ENCODE data around the gene SYT7.

- TF ChIP-seq CTCF (IDR thresholded peaks at IDR 0.05; ENCODE audit: low read depth, low read length, missing input control) (no peak), YY1 (IDR thresholded peaks at IDR 0.05) (no peak), FOXA1 (IDR thresholded peaks at IDR 0.05) (no peak), ZBTB33 (IDR thresholded peaks at IDR 0.05) (no peak), RXRA (IDR thresholded peaks at IDR 0.05) (no peak), TAF1 (conservative IDR thresholded peaks at IDR 0.05) (no peak), RAD21 (IDR thresholded peaks at IDR 0.05) (no peak), GABPA (IDR thresholded peaks at IDR 0.05 in 1 of 2, conservative IDR thresholded peaks at IDR 0.05 in 1 of 2) (no peak), JUND (IDR thresholded peaks at IDR 0.05) (no peak), SP1 (IDR thresholded peaks at IDR 0.05) (no peak), MAX (IDR thresholded peaks at IDR 0.05) (no peak)
- TF ChIP-seq, protein P1, sequence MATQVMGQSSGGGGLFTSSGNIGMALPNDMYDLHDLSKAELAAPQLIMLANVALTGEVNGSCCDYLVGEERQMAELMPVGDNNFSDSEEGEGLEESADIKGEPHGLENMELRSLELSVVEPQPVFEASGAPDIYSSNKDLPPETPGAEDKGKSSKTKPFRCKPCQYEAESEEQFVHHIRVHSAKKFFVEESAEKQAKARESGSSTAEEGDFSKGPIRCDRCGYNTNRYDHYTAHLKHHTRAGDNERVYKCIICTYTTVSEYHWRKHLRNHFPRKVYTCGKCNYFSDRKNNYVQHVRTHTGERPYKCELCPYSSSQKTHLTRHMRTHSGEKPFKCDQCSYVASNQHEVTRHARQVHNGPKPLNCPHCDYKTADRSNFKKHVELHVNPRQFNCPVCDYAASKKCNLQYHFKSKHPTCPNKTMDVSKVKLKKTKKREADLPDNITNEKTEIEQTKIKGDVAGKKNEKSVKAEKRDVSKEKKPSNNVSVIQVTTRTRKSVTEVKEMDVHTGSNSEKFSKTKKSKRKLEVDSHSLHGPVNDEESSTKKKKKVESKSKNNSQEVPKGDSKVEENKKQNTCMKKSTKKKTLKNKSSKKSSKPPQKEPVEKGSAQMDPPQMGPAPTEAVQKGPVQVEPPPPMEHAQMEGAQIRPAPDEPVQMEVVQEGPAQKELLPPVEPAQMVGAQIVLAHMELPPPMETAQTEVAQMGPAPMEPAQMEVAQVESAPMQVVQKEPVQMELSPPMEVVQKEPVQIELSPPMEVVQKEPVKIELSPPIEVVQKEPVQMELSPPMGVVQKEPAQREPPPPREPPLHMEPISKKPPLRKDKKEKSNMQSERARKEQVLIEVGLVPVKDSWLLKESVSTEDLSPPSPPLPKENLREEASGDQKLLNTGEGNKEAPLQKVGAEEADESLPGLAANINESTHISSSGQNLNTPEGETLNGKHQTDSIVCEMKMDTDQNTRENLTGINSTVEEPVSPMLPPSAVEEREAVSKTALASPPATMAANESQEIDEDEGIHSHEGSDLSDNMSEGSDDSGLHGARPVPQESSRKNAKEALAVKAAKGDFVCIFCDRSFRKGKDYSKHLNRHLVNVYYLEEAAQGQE (IDR thresholded peaks at IDR 0.05): no peak
Measured at GRCh38 chr11:61487342-61488025, 93.4 kb downstream of the SYT7 start.

Measured in liver (tissue), 3 donors.